HTERT RPE-1 (cell line): ENCODE data around the gene ANKRD10.
"Not testable (repeated sequence)": the region's sequence is repeated elsewhere in the genome, so short reads cannot be mapped to it uniquely, and the experiment has no call there.

Experiments used
- in situ Hi-C: fragments of 300-500 bp; cut with MboI; formaldehyde crosslinking; loops from 4 replicates; pipeline ENCODE4 v1.14.3; 2020; ENCODE audit warnings: low sequenced_read_pairs

ANKRD10 gene

GRCh38 chr13:110869231-110869804 lies 45.6 kb downstream of the ANKRD10 start:
- in situ Hi-C loops = no loop called here

DNA sequence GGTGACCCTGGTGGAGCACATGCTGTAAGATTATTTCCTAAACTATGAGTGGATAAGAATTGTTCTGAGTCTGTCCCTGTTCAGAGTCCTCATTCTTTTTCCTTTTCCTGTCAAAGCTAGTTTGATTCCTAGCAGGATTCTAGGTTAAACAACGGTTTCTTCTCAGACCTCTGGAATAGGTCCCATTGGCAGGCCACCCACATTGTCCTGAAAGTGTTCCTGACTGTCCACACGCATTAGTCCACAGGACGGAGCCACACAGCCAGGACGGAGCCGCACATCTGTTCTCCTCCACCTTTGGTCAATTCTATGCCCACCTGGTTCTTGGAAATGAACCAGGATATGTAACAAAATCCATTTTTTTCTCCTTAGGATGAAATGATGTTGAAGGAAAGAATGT lies 46.1 kb downstream of the ANKRD10 start:
- in situ Hi-C loops = no loop called here

- in situ Hi-C loops = no loop called here
These were observed 47.5 kb downstream of the ANKRD10 start for GRCh38 chr13:110867380-110867779.

DNA sequence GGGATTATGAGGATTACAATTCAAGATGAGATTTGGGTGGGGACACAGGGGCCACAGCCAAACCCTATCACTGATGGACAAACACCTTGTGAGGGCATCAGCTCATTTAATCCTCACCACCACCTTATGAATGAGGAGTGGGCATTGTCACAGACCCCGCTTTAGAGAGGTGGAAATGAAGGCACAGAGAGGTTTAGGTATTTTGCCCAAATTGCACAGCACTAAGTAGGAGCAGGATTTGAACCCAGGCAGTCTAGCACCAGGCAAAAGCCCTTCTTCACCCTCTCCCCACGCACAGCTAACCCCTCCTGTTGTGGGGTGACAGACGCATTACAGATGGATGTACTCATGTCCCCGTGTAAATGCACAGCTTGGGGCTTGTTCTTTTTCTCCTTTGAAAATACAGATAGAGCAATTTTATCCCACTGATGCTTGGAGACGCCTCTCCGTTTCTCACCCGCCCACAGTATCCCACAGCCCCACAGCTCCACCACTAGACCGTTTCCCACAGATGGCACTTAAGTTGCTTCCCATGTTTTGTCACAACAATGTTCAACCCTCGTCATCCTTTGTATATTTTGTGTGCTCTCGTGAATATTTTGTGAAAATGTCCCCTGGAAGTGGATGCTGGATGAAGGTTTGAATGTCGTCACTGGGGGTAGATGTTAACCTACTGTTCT lies 48.2 kb downstream of the ANKRD10 start:
- in situ Hi-C loops = no loop called here

- in situ Hi-C loops = no loop called here
These were observed 51.2 kb downstream of the ANKRD10 start for GRCh38 chr13:110863685-110864084.

DNA sequence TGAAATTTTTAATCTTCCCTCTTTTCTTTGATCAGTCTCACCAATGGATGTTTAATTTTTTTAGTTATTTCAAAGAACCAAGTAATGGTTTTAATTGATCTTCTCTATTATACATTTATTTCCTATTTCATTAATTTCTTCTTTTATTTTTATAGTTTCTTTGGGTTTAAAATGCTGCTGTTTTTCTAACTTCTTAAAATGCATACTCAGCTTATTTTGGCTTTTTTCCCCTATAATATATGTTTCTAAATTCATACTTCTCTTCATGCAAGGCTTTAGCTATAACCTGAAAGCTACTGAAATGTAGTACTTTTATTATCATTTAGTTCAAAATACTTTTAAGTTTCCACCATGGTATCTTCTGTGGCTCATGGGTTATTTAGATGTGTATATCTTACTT lies 53.9 kb downstream of the ANKRD10 start:
- in situ Hi-C loops = no loop called here

DNA sequence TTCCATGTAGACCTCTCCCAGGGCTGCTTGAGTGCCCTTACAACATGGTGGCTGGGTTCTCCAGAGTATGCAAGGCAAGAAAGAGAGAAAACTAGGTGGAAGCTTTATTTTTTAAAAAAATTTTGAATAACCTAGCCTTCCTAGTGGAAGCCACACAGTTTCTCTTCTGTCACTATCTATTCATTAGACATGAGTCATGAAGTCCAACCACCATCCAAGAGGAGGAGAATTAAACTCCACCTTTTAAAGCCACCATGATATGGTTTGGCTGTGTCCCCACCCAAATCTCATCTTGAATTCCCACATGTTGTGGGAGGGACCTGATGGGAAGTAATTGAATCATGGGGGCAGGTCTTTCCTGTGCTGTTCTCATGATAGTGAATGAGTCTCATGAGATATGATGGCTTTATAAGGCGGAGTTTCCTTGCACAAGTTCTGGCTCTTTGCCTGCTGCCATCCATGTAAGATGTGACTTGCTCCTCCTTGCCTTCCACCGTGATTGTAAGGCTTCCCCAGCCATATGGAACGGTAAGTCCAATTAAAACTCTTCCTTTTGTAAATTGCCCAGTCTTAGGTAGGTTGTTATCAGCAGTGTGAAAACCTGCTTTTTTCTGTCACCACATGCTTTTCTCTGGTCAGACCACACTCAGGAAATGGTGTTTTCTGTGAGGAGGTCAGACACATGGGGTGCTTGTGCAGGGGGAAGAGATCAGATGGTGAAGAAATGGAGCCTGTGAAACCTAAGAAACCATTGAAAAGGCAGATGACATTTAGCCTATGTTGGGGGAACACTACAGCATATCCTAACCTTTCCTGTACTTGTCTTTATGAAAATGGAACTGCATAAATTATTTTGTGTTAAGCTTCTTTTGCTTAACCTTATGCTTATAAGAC lies 57.7 kb downstream of the ANKRD10 start:
- in situ Hi-C loops = no loop called here

DNA sequence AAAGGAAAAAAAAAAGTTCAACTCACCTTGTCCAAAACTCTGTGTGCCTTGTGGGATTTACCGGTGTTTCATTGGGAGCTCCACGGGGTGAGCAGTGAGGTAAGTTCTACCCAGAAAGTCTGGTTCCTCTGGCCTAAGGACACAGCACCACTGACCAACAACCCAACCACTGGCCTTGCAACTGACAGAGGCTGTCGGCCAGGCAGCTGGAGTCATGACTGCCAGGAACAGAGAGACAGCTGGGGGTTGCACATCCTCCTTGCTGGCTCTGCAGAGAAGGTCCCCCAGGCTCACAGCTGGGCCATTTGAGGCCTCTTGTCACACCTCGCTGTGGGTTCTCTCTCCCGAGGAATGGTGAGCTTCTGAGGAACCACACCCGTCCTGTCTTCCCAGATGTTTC lies 59.5 kb downstream of the ANKRD10 start:
- in situ Hi-C loops = no loop called here

- in situ Hi-C loops = no loop called here
These were observed 60.0 kb downstream of the ANKRD10 start for GRCh38 chr13:110854866-110855265.

GRCh38 chr13:110853235-110853721 lies 61.6 kb downstream of the ANKRD10 start:
- in situ Hi-C loops = no loop called here

DNA sequence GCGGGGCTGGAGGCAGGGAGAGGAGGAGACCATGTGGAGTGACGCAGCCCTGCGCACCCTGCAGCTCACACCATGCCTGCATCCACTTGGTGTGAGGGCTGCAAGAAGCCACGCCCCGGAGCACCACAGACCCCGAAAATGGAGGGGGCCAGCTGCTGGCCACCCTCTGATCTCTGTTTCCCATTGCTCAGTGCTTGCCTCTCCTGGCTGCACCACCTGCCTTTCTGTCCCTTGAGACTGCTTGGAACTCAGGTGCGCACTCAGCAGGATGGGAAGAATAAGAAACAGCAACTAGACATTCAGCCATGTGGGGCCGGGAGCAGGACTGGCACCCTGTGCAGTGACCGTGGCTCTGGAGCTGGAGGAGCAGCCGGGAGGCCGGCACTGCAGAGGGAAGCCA lies 64.0 kb downstream of the ANKRD10 start:
- in situ Hi-C loops = no loop called here

- in situ Hi-C loops = no loop called here
These were observed 64.9 kb downstream of the ANKRD10 start for GRCh38 chr13:110850006-110850405.

DNA sequence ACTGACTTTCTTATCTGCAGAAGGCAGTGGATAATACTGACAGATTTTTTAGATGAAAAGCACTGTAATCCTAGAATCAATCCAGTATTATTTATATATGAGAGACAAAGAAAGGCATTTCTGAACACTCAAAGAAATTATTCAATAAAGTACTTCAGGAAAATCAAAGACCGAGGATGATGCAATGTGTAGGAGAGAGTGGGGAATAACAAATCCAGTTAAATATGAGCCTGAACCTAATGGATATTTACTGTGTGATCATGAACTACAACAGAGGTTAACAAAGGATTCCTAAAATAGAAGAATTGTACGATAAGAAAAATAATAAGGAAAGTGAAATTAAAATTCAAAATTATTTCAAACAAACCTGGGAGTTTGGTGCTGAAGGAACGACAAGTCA lies 69.3 kb downstream of the ANKRD10 start:
- in situ Hi-C loops = no loop called here

DNA sequence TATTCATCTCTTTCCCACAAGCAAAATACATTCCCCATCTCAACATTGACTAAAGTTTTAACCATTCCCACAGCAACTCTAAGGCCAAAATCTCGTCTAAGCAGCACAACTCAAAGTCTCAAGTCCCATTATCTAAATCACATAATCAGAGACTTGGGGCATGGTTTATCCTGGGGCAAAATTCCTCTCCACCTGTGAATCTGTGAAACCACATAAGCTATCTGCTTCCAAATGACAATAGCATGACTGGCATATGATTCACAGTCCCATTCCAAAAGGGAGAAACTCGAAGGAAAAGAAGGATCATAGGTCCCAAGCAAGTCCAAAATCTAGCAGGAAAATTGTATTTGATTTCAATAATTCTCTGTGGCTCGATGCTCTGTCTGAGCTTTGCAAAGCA lies 73.0 kb downstream of the ANKRD10 start:
- in situ Hi-C loops = no loop called here

DNA sequence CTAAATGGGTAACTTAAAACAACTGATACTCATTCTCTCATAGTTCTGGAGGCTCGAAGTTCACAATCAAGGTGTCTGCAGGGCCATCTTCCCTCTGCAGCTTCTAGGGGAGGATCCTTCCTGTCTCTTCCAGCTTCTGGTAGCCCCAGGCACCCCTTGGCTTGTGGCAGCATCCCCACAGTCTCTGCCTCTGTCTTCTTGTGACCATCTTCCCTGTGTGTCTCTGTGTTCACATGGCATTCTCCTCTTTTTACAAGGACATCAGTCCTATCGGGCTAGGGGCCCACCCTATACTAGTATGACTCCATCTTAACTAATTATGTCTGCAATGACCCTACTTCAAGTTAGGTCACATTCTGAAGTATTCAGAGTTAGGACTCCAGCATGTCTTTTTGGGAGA lies 73.5 kb downstream of the ANKRD10 start:
- in situ Hi-C loops = no loop called here

DNA sequence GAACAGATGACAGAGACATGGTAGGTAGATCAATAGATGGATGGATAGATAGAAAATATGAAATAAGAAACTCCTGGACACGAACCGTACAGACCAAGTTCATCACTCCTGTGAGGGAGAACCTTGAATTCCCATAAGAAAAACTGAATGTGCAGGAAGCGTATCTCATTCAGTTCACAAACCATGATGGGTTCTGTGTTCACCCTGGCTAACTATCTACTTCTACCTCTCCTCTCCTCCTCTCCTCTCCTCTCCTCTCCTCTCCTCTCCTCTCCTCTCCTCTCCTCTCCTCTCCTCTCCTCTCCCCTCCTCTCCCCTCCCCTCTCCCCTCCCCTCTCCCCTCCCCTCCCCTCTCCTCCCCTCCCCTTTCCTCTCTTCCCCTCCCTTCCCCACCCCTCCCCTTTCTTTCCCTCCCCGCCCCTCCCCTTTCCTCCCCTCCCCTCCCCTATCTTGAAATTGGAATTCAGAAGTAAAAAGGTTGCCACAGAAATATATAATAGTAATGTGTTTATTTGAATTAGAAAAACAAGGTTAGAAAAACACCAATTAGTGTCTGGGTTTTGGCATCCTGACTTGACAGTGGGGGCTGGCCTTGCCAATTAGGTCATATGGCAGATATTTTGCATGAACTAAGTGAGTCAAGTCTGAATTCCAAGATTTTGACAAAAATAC lies 75.9 kb downstream of the ANKRD10 start:
- in situ Hi-C loops = no loop called here

DNA sequence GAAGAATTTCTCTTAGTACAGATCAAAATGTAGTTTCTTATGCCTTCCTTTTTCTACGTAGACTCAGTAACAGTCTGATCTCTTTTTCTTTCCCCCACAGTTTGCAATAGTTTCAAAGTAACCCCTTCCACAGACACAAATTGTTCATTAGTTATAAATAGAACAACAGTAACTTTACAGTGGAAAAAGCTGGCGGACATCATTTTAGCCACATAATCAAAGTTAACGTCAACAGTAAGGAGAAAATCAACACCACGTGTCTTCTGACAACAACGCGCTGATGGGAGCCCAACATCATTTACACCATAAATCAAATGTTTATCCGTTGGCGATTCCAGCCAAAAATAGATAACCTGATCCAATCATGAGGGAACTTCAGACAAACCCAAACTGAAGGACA lies 76.8 kb downstream of the ANKRD10 start:
- in situ Hi-C loops = no loop called here

DNA sequence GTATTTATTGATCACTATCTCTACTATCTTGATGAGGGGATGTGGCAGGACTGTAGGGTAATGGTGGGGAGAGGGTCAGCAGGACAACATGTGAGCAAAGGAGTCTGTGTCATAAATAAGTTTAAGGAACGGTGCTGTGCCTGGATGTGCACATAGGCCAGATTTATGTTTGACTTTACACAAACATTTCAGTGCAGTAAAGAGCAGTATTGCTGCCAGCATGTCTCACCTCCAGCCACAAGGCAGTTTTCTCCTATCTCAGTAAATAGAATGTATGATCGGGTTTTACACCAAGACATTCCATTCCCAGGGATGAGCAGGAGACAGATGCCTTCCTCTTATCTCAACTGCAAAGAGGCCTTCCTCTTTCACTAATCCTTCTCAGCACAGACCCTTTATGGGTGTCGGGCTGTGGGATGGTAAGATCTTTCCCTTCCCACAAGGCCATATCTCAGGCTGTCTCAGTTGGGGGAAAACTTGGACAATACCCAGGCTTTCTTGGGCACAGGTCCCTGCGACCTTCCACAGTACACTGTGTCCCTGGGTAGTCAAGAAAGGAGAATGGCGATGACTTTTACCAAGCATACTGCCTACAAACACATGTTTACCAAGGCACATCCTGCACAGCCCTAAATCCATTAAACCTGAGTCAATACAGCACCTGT lies 77.3 kb downstream of the ANKRD10 start:
- in situ Hi-C loops = not testable (repeated sequence)

GRCh38 chr13:110836605-110836903 lies 78.3 kb downstream of the ANKRD10 start:
- in situ Hi-C loops = no loop called here

DNA sequence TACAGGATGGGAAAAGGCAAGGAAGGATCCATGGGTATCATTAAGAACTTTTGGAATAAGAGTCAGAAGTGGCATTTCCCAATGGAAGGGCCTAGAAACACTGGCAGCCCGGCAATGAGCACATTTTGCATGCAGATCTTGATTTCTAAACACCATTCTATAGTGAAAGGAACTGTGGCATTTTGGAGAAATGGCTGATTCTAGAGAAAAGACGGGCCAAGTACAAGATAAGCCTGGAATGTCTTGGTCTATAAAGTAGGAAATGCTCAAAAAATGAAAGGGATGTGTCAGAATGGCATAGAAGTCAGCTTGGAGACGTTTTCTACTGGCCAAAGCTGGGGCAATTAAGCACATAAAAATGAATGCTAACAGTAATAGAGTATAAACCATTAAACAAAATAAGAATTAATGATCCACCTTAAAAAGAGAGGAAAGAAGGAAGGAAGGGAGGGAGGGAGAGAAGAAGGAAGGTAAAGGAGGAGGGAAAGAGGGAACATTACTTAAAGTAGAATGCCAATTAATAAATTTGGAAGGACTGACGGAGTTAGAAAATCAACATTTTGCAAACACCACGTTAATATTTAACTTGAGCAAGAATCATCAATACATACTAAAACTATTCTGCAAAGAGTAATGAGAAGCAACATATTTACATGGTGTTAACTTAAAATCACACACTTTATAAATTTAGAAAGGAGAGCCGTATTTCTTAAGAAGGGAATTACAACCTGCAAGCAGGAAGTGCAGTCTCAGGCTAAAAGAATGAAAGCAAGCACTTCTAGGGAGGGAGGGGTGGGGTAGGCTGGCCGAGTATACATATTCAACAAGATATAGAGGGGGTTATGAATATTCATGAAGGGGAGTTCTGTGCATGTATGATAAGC lies 78.9 kb downstream of the ANKRD10 start:
- in situ Hi-C loops = no loop called here
